Liver (tissue), 3 donors: ENCODE data around the gene PIEZO2.

ENCODE experiments used
- NR2F2 ChIP-seq: IDR thresholded peaks from 2 replicates; pipeline ENCODE4 v1.6.1; 2016; ENCODE audit warnings: antibody characterized with exemption
- TAF1 ChIP-seq: conservative IDR thresholded peaks from 2 replicates; pipeline ENCODE4 v1.6.1; 2016; ENCODE audit warnings: antibody characterized with exemption, mild to moderate bottlenecking
- TF ChIP-seq, protein P1 (sequence below): fragments of 150-350 bp; IDR thresholded peaks from 2 replicates; pipeline ENCODE4 v1.5.1; 2017; ENCODE audit warnings: improper control_type of control experiment, low read depth, low read length; ENCODE audit not compliant: missing input control
- TF ChIP-seq, protein P2 (sequence below): IDR thresholded peaks from 2 replicates; pipeline ENCODE4 v1.6.1; 2016; ENCODE audit warnings: antibody characterized with exemption, mild to moderate bottlenecking
- donor health status: healthy.
- donor health status: healthy.

DNA sequence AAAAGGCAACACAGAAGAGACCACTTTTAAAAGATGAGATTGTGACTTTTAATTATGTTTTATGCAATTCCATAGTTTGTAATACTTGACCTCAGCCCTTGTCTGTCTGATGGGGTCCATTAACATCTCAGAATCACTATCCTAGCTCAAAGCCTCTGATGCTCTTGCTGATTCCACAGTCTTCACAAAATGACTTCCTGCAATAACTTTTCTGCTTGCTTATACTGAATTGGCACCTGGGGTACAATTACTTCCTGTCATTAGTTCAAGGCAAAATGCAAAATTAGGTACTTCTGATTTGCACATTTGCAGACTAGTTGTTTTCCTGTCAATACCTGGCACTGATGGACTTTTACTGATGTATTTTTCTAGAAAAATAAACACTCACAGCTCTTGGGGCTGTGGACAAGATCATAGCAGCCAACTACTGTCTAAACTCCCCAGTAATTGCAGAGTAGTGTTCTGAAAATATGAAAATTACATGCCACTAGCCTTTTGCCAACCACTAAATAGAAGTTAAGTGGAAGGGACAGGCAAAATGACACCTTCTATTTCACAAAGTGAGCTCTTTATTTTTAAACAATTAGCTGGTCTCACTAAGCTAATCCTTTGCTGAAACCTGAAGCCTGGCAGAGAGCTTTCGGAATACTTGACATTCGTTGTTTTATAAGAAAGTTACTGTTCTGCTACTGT lies 129.1 kb downstream of the PIEZO2 start:
- TF ChIP-seq, protein P1, sequence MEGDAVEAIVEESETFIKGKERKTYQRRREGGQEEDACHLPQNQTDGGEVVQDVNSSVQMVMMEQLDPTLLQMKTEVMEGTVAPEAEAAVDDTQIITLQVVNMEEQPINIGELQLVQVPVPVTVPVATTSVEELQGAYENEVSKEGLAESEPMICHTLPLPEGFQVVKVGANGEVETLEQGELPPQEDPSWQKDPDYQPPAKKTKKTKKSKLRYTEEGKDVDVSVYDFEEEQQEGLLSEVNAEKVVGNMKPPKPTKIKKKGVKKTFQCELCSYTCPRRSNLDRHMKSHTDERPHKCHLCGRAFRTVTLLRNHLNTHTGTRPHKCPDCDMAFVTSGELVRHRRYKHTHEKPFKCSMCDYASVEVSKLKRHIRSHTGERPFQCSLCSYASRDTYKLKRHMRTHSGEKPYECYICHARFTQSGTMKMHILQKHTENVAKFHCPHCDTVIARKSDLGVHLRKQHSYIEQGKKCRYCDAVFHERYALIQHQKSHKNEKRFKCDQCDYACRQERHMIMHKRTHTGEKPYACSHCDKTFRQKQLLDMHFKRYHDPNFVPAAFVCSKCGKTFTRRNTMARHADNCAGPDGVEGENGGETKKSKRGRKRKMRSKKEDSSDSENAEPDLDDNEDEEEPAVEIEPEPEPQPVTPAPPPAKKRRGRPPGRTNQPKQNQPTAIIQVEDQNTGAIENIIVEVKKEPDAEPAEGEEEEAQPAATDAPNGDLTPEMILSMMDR = no peak
- TF ChIP-seq NR2F2 (no peak), TAF1 (no peak)
- TF ChIP-seq, protein P2, sequence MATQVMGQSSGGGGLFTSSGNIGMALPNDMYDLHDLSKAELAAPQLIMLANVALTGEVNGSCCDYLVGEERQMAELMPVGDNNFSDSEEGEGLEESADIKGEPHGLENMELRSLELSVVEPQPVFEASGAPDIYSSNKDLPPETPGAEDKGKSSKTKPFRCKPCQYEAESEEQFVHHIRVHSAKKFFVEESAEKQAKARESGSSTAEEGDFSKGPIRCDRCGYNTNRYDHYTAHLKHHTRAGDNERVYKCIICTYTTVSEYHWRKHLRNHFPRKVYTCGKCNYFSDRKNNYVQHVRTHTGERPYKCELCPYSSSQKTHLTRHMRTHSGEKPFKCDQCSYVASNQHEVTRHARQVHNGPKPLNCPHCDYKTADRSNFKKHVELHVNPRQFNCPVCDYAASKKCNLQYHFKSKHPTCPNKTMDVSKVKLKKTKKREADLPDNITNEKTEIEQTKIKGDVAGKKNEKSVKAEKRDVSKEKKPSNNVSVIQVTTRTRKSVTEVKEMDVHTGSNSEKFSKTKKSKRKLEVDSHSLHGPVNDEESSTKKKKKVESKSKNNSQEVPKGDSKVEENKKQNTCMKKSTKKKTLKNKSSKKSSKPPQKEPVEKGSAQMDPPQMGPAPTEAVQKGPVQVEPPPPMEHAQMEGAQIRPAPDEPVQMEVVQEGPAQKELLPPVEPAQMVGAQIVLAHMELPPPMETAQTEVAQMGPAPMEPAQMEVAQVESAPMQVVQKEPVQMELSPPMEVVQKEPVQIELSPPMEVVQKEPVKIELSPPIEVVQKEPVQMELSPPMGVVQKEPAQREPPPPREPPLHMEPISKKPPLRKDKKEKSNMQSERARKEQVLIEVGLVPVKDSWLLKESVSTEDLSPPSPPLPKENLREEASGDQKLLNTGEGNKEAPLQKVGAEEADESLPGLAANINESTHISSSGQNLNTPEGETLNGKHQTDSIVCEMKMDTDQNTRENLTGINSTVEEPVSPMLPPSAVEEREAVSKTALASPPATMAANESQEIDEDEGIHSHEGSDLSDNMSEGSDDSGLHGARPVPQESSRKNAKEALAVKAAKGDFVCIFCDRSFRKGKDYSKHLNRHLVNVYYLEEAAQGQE = no peak
